ENCODE measurements around the gene FIBP. TPM values are rescaled to one million over a fixed set of nuclear protein-coding genes. Genes with fewer than 3 reads are reported as not detected.

Gene FIBP
- total RNA-seq, 2 donors from 2014 or later = 50.9 to 82.8 TPM

DNA sequence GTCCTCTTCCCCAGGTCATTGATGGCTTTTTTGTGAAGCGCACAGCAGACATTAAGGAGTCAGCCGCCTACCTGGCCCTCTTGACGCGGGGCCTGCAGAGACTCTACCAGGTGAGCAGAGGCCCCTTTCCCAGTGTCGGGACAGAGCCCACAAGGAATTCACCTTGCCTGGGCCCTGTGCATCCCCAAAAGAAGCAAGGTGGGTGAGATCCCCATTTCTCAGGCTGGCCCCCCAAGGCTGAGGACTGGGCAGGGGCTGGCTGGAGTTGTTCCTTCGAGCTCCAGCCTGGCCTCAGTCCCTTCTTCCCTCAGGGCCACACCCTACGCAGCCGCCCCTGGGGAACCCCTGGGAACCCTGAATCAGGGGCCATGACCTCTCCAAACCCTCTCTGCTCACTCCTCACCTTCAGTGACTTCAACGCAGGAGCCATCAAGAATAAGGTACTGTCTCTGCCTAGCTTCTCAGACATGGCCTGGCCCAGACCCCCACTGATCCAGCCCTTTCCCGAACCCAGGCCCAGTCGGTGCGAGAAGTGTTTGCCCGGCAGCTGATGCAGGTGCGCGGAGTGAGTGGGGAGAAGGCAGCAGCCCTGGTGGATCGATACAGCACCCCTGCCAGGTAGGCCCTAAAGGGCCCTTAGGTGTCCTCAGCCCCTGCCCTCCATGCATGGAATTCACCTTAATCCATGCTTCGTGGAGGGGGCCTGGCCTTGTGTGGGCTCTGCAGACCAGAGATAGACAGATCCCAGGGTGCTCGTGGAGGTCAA, 23.4 kb downstream of the FIBP start:
- H3K4me3 ChIP-seq = no peak overlapping the region
- TF ChIP-seq CTCF (IDR thresholded peaks at IDR 0.05) = no peak
- peaks cover 0 to 35% of the 10 kb centered on the region in 2 donors for H3K4me1 ChIP-seq
- H3K9me3 ChIP-seq = no peaks in the 10 kb centered on the region
- H3K36me3 ChIP-seq = peaks cover 77% of the 10 kb centered on the region
- H3K27me3 ChIP-seq = no peaks in the 10 kb centered on the region
- no peak overlapping the region for H3K27ac ChIP-seq
- no peak for DNase-seq (ENCODE audit: low spot score)

DNA sequence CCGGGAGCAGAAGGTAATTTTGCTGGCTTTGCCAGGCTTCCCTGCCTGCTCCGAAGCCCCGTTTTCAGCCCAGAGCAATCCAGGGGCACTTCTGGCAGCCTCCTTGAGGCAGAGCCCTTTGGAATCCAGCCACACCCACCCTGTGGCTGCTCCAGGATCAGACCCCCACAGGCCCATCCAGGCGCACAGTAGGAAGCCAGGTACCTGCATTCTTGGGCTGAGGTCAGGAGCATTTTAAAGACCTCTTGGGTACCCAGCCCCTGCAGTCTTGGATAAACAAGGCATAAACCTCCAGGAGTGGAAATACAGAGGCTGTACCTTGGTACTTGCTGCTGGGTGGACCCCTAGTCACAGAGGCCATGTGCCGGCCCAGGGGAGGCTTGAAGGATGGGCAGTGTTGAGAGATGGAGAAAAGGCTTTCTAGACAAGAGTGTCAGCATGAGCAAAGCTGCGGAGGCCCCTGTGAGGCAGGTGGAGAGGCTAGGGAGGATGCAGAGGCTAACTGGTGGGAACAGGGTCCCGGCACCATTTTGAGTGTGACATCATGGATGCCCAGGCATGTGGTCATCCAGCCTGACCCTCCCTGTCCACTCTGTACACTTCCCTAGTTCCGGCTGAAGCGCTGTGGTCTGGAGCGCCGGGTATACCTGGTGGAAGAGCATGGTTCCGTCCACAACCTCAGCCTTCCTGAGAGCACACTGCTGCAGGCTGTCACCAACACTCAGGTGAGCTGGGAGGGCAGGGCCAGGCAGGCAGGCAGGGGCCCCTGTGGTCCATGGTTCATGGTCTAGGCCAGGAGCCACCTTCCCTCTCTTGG, 24.2 kb downstream of the FIBP start:
- H3K27ac ChIP-seq = no peak overlapping the region
- DNase-seq (ENCODE audit: low spot score) = no peak
- no peaks in the 10 kb centered on the region for H3K9me3 ChIP-seq
- peaks cover 70% of the 10 kb centered on the region for H3K36me3 ChIP-seq
- H3K4me1 ChIP-seq = peaks cover 0 to 39% of the 10 kb centered on the region in 2 donors
- no peaks in the 10 kb centered on the region for H3K27me3 ChIP-seq
- H3K4me3 ChIP-seq = no peak overlapping the region
- no peak for TF ChIP-seq CTCF (IDR thresholded peaks at IDR 0.05)

DNA sequence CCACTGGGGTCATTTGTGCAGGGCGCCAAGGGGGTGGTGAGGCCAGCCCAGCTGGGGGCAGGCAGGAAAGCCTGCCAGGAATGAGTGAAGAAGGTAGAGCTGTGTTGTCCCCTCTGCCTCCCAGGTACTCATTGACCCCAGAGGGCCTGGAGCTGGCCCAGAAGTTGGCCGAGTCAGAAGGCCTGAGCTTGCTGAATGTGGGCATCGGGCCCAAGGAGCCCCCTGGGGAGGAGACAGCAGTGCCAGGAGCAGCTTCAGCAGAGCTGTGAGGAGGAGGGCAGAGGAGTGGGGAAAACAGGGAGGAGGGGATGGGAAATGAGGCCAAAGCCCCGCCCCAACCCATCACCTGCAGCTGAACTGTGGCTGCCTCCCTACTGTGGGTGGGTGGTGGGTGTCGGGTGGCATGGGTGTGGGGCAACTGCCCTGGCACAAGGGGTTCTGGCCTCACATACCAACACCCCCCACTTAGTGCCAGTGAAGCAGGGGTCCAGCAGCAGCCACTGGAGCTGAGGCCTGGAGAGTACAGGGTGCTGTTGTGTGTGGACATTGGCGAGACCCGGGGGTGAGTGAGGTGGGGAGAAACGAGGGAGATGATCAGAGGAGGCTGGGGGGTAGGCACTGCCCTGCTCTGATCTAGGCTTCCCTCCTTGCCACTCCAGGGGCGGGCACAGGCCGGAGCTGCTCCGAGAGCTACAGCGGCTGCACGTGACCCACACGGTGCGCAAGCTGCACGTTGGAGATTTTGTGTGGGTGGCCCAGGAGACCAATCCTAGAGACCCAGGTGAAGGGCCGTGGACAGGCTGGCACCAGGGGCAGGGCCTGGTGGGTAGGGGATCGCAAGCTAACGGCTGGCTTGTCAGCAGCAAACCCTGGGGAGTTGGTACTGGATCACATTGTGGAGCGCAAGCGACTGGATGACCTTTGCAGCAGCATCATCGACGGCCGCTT, 25.1 kb downstream of the FIBP start:
- no peak overlapping the region for H3K27ac ChIP-seq

DNA sequence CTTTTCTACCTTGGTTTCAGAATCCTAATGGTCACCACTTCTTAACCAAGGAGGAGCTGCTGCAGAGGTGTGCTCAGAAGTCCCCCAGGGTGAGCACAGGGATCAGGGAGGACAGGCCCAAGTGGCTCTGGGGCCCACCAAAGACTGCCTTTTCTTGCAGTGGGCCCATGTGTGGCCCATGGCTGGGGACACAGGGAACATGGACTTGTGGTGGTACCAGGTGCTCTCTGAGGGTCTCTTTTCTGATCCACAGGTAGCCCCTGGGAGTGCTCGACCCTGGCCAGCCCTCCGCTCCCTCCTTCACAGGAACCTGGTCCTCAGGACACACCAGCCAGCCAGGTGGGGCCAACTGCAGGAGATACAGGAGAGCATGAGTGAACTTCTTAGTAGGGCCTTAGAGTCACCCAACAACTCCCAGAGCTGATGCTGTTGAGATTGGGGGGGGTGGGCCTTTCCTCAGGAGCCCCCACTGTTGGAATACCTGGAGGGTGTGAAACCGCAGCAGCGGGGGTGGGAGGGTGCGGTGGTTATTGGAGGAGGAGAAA, 26.0 kb downstream of the FIBP start:
- Histone ChIP-seq H3K4me1 (peaks cover 0 to 47% of the 10 kb centered on the region in 2 donors), H3K27ac (no peak overlapping the region)
- no peak for DNase-seq (ENCODE audit: low spot score)

More for the DNA sequence above, 25.1 kb downstream of the FIBP start:
- Histone ChIP-seq H3K27me3 (no peaks in the 10 kb centered on the region), H3K9me3 (no peaks in the 10 kb centered on the region), H3K4me1 (peaks cover 0 to 47% of the 10 kb centered on the region in 2 donors), H3K4me3 (no peak overlapping the region), H3K36me3 (peaks cover 67% of the 10 kb centered on the region)
- no peak for DNase-seq (ENCODE audit: low spot score)
- no peak for TF ChIP-seq CTCF (IDR thresholded peaks at IDR 0.05)

More for the DNA sequence above, 26.0 kb downstream of the FIBP start:
- H3K9me3 ChIP-seq = no peaks in the 10 kb centered on the region
- H3K36me3 ChIP-seq = peaks cover 58% of the 10 kb centered on the region
- no peaks in the 10 kb centered on the region for H3K27me3 ChIP-seq
- no peak overlapping the region for H3K4me3 ChIP-seq
- no peak for TF ChIP-seq CTCF (IDR thresholded peaks at IDR 0.05)

Data from right atrium auricular region (tissue), 2 donors.